GM12865 (cell line): ENCODE results near the gene SREK1IP1.
"Not testable (repeated sequence)": the region's sequence is repeated elsewhere in the genome, so short reads cannot be mapped to it uniquely, and the experiment has no call there.

Experiments used
- DNase-seq: peaks from one replicate; pipeline ENCODE4 v3.0.0; 2010; ENCODE audit warnings: low read depth
- H3K4me3 ChIP-seq: 2 replicates; pipeline ENCODE4 v1.5.1; 2011; ENCODE audit warnings: mild to moderate bottlenecking, low read depth, low read length, control low read depth
- CTCF ChIP-seq: IDR thresholded peaks from 2 replicates; pipeline ENCODE4 v1.5.1; 2011; ENCODE audit warnings: low read length, control low read depth, low read depth, inconsistent platforms; ENCODE audit not compliant: insufficient read depth; ENCODE audit errors: missing control alignments

The SREK1IP1 gene

GRCh38 chr5:64749385-64749784 is 19.1 kb downstream of the SREK1IP1 start:
- no peak overlapping the region for H3K4me3 ChIP-seq
- no peak for DNase-seq
- TF ChIP-seq CTCF: no peak

GRCh38 chr5:64746446-64746845 is 22.0 kb downstream of the SREK1IP1 start:
- DNase-seq: no peak
- no peak for TF ChIP-seq CTCF
- H3K4me3 ChIP-seq: no peak overlapping the region

- no peak for DNase-seq
- no peak for TF ChIP-seq CTCF
- H3K4me3 ChIP-seq: no peak overlapping the region
Measured at GRCh38 chr5:64744914-64745313, 23.6 kb downstream of the SREK1IP1 start.

GRCh38 chr5:64742821-64743220 is 25.7 kb downstream of the SREK1IP1 start:
- DNase-seq: no peak
- TF ChIP-seq CTCF: no peak
- H3K4me3 ChIP-seq: no peak overlapping the region

GRCh38 chr5:64742411-64742810 is 26.1 kb downstream of the SREK1IP1 start:
- no peak overlapping the region for H3K4me3 ChIP-seq
- DNase-seq: no peak
- TF ChIP-seq CTCF: no peak

GRCh38 chr5:64727150-64727549 is 41.3 kb downstream of the SREK1IP1 start:
- no peak for TF ChIP-seq CTCF
- H3K4me3 ChIP-seq: no peak overlapping the region
- DNase-seq: no peak

GRCh38 chr5:64722588-64722987 is 45.9 kb downstream of the SREK1IP1 start:
- no peak for TF ChIP-seq CTCF
- H3K4me3 ChIP-seq: no peak overlapping the region
- no peak for DNase-seq

GRCh38 chr5:64714495-64714894 is 54.0 kb downstream of the SREK1IP1 start:
- not testable (repeated sequence) for H3K4me3 ChIP-seq, DNase-seq
